Fibroblast of lung (primary cell): Measurements from ENCODE around the gene RBM17.

Experiments
- EZH2 ChIP-seq: IDR thresholded peaks from 2 replicates; pipeline ENCODE4 v1.5.1; 2012; ENCODE audit warnings: low read length, control low read depth, mild to moderate bottlenecking; ENCODE audit errors: missing control alignments
- TF ChIP-seq, protein P1 (sequence below), 2 donors: IDR thresholded peaks in 1 of 2; conservative IDR thresholded peaks in 1 of 2; 1 replicate in 1 of 2; 2 replicates in 1 of 2; pipeline ENCODE4 v1.5.1; 2011 to 2012; ENCODE audit warnings: low read length in 2 of 2, control low read depth in 1 of 2, inconsistent platforms in 1 of 2, low read depth in 1 of 2, mild to moderate bottlenecking in 1 of 2

DNA sequence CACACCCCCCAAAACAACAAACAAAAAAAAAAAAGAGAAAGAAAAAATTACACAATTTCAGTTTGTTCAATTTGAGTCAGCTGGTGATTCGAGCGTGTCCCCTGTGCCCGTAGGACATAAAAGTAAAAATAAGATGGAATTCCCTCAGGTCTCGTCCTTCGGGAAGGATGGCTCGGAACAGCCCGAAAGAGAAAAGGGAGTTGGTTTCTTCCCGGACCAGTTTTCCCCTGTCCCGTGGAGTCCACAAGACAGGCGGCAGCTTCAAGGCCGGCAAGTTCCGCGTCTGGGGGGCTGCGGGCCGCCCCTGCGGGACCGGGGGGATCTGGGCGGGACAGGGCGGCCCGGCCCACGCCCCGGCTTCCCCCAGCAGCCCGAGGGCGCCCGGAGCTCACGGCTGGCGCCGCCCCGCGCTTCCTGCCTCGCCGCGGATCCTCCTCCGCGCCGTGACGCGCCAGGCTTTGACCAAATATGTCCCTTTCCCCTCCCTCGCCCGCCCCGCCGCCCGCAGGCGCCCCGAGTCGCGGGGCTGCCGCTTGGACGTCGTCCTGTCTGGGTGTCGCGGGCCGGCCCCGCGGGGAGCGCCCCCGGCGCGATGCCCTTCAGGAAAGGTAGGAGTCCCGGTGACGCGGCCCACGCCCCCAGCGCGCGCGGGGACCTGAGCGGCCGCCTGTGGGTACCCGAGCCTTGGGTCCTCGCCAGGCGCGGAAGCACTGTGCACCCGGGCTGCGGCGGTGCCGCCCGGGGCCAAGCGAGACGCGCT is 55.8 kb downstream of the RBM17 start:
- TF ChIP-seq, protein P1, sequence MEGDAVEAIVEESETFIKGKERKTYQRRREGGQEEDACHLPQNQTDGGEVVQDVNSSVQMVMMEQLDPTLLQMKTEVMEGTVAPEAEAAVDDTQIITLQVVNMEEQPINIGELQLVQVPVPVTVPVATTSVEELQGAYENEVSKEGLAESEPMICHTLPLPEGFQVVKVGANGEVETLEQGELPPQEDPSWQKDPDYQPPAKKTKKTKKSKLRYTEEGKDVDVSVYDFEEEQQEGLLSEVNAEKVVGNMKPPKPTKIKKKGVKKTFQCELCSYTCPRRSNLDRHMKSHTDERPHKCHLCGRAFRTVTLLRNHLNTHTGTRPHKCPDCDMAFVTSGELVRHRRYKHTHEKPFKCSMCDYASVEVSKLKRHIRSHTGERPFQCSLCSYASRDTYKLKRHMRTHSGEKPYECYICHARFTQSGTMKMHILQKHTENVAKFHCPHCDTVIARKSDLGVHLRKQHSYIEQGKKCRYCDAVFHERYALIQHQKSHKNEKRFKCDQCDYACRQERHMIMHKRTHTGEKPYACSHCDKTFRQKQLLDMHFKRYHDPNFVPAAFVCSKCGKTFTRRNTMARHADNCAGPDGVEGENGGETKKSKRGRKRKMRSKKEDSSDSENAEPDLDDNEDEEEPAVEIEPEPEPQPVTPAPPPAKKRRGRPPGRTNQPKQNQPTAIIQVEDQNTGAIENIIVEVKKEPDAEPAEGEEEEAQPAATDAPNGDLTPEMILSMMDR (conservative IDR thresholded peaks at IDR 0.05 in 1 of 2, IDR thresholded peaks at IDR 0.05 in 1 of 2; ENCODE audit: low read depth in 1 of 2, low read length in 2 of 2) = no peak
- TF ChIP-seq EZH2 = no peak
